ENCODE data around the gene EPM2A.

- TF ChIP-seq EZH2 (IDR thresholded peaks at IDR 0.05) (no peak), CTCF (IDR thresholded peaks at IDR 0.05) (no peak), EZH2phosphoT487 (IDR thresholded peaks at IDR 0.05) (no peak)
These were observed 49.4 kb upstream of the EPM2A start for GRCh38 chr6:145784683-145785082.
